K562 (cell line): ENCODE data around the gene PEX11B. TPM values are rescaled to one million over a fixed set of nuclear protein-coding genes. Genes with fewer than 3 reads are reported as not detected.

ENCODE experiments used
- BHLHE40 ChIP-seq: IDR thresholded peaks from 2 replicates; pipeline ENCODE4 v1.6.1; 2011; ENCODE audit warnings: low read length, improper control_type of control experiment
- CSDE1 ChIP-seq, 2 experiments: fragments of 450-650 bp; IDR thresholded peaks; 2 replicates each; pipeline ENCODE4 v1.6.1; 2016; ENCODE audit warnings: mild to moderate bottlenecking in 1 of 2
- DIDO1 ChIP-seq: fragments of 450-650 bp; IDR thresholded peaks from 2 replicates; pipeline ENCODE4 v1.6.1; 2016; ENCODE audit warnings: low read depth, missing biosample characterization, missing genetic modification characterization
- HDAC1 ChIP-seq, 2 experiments: fragments of 450-650 bp; IDR thresholded peaks; 2 replicates each; pipeline ENCODE4 v1.6.1; 2016 to 2017; ENCODE audit warnings: inconsistent platforms in 1 of 2, mild to moderate bottlenecking in 1 of 2, moderate library complexity in 1 of 2
- KAT2B ChIP-seq: IDR thresholded peaks from one replicate; pipeline ENCODE4 v1.6.1; 2012; ENCODE audit warnings: low read depth, mild to moderate bottlenecking, control low read depth, inconsistent platforms, low read length, moderate library complexity
- MBD2 ChIP-seq: sonication (generic); IDR thresholded peaks from 2 replicates; pipeline ENCODE4 v1.6.1; 2016; ENCODE audit warnings: low read depth, borderline replicate concordance
- NFATC3 ChIP-seq: fragments of 450-650 bp; IDR thresholded peaks from 2 replicates; pipeline ENCODE4 v1.6.1; 2017; ENCODE audit warnings: mild to moderate bottlenecking
- SP2 ChIP-seq: IDR thresholded peaks from 2 replicates; pipeline ENCODE4 v1.6.1; 2011; ENCODE audit warnings: mild to moderate bottlenecking, low read depth, low read length, moderate library complexity; ENCODE audit not compliant: poor library complexity, severe bottlenecking; ENCODE audit errors: extremely low read depth
- ZNF134 ChIP-seq: fragments of 250-450 bp; sonication (Bioruptor Pico); conservative IDR thresholded peaks from 2 replicates; pipeline ENCODE4 v1.4.0; 2020
- ZNF224 ChIP-seq: sonication (generic); formaldehyde crosslinking; IDR thresholded peaks from 2 replicates; pipeline ENCODE4 v1.8.0; 2022; ENCODE audit warnings: mild to moderate bottlenecking, missing genetic modification reagents
- ZNF699 ChIP-seq: fragments of 250-450 bp; sonication (Bioruptor Pico); IDR thresholded peaks from 2 replicates; pipeline ENCODE4 v1.8.0; 2021; ENCODE audit warnings: mild to moderate bottlenecking, moderate library complexity; ENCODE audit not compliant: insufficient replicate concordance
- ZSCAN29 ChIP-seq: fragments of 450-650 bp; IDR thresholded peaks from 2 replicates; pipeline ENCODE4 v1.6.1; 2017
- polyA plus RNA-seq, 8 experiments: library from polyadenylated mRNA; depleted of rRNA in 4 of 8; stranded (reverse) in 5 of 8; unstranded in 3 of 8; fragments of >200 nt; fragmentation: Nextera tagmentation in 2 of 8; fragmentation: Illumina TruSeq in 1 of 8; extraction: Ambion mirVana in 2 of 8; extraction: Trizol in 1 of 8; gene quantifications; 2 replicates each; pipeline versions ENCODE4 v1.2.1 to v1.2.3, GENCODE V29; 2011 to 2014; ENCODE audit warnings: inconsistent platforms in 1 of 8, missing spikeins in 1 of 8
- total RNA-seq, 7 experiments: library from RNA; depleted of rRNA in 6 of 7; stranded (reverse); fragments of >200 nt in 6 of 7; fragmentation: Illumina TruSeq in 2 of 7; extraction: Trizol in 2 of 7; gene quantifications; 2 replicates each; pipeline versions ENCODE4 v1.2.1 to v1.2.3, GENCODE V29; 2011 to 2021; ENCODE audit warnings: low replicate concordance in 1 of 7
- TF ChIP-seq, protein P1 (sequence below): fragments of 450-650 bp; IDR thresholded peaks from 2 replicates; pipeline ENCODE4 v1.6.1; 2014; ENCODE audit warnings: low read depth, mild to moderate bottlenecking, moderate library complexity, borderline replicate concordance
- TF ChIP-seq, protein P2 (sequence below): fragments of 450-650 bp; IDR thresholded peaks from 2 replicates; pipeline ENCODE4 v1.6.1; 2018; ENCODE audit warnings: mild to moderate bottlenecking, low read depth; ENCODE audit not compliant: partially characterized antibody
- TF ChIP-seq, protein P3 (sequence below): fragments of 200-800 bp; sonication (Bioruptor generic); IDR thresholded peaks from 2 replicates; pipeline ENCODE4 v1.6.1; 2017; ENCODE audit warnings: missing genetic modification characterization, missing compliant biosample characterization
- TF ChIP-seq, protein P4 (sequence below): sonication (generic); formaldehyde crosslinking; IDR thresholded peaks from 2 replicates; pipeline ENCODE4 v1.8.0; 2022; ENCODE audit warnings: mild to moderate bottlenecking, missing genetic modification reagents, borderline replicate concordance
- TF ChIP-seq, protein P5 (sequence below): fragments of 450-650 bp; IDR thresholded peaks from 2 replicates; pipeline ENCODE4 v1.6.1; 2016; ENCODE audit warnings: missing biosample characterization, missing genetic modification characterization

PEX11B gene
- total and polyA plus RNA-seq, 9 of the 15 experiments (the other 6 are each of a cell fraction or from before 2014, with no cell fraction given), result 13.2 to 60.0 (median 21.7) TPM

DNA sequence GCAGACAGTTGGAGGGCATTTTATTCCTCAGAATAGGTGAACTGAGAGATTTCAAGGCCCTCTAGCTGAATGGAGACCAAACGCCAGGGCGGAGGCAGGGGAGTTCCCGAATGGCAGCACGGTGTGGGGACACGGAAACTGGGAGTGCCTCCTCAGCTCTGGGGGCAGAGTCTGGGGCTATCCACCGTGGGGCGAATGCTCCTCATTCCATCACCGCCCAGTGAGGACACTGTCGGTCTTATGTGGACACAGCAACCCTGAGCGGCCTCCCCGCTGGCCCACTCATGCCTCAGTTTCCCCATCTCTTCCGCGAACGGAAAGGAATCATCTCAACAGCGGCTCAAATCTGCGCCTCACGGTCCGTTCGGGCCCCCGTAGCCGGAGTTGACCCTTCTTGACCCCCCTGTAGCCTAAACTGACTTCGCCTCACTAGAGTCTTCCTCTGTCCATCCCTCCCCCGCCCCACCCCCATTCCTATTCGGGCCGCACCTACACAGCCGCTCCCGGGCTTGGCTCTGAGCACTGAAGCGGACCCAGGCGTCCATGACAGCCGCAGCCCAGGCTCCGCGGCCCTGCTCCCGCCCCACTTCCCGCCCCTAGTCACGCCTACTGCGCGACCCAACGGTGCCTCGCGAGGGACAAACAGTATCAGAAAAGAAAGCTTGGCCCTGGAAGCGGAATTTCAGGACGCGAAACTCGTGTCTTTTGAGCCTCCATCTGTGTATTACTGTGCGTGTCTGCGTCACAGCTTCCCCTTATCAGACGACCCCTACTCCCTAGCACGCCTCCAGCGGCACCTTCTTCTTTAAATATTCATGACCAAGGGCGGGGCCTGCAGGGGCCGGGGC is at the start of gene PEX11B (continued):
- TF ChIP-seq, protein P1, sequence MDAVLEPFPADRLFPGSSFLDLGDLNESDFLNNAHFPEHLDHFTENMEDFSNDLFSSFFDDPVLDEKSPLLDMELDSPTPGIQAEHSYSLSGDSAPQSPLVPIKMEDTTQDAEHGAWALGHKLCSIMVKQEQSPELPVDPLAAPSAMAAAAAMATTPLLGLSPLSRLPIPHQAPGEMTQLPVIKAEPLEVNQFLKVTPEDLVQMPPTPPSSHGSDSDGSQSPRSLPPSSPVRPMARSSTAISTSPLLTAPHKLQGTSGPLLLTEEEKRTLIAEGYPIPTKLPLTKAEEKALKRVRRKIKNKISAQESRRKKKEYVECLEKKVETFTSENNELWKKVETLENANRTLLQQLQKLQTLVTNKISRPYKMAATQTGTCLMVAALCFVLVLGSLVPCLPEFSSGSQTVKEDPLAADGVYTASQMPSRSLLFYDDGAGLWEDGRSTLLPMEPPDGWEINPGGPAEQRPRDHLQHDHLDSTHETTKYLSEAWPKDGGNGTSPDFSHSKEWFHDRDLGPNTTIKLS, result no peak
- TF ChIP-seq, protein P2, sequence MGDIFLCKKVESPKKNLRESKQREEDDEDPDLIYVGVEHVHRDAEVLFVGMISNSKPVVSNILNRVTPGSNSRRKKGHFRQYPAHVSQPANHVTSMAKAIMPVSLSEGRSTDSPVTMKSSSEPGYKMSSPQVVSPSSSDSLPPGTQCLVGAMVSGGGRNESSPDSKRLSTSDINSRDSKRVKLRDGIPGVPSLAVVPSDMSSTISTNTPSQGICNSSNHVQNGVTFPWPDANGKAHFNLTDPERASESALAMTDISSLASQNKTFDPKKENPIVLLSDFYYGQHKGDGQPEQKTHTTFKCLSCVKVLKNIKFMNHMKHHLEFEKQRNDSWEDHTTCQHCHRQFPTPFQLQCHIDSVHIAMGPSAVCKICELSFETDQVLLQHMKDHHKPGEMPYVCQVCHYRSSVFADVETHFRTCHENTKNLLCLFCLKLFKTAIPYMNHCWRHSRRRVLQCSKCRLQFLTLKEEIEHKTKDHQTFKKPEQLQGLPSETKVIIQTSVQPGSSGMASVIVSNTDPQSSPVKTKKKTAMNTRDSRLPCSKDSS, result no peak
- TF ChIP-seq, protein P3, sequence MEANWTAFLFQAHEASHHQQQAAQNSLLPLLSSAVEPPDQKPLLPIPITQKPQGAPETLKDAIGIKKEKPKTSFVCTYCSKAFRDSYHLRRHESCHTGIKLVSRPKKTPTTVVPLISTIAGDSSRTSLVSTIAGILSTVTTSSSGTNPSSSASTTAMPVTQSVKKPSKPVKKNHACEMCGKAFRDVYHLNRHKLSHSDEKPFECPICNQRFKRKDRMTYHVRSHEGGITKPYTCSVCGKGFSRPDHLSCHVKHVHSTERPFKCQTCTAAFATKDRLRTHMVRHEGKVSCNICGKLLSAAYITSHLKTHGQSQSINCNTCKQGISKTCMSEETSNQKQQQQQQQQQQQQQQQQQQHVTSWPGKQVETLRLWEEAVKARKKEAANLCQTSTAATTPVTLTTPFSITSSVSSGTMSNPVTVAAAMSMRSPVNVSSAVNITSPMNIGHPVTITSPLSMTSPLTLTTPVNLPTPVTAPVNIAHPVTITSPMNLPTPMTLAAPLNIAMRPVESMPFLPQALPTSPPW (CRISPR knock-in tag), result peak; percentile 39; the same call in 1 of the 2 replicates
- TF ChIP-seq HDAC1 (IDR thresholded peaks at IDR 0.05) (peak in 1 of 2 experiments; percentile 71; a peak in 2 of 4 replicates), BHLHE40 (peak; percentile 70), ZSCAN29 (no peak), ZNF224 (CRISPR knock-in tag) (no peak), ZNF134 (CRISPR knock-in tag) (no peak), SP2 (no peak), ZNF699 (CRISPR knock-in tag) (no peak), MBD2 (0 out of 2 replicates have a peak, but pooled peaks have one; percentile 24), DIDO1 (tag) (peak; percentile 18; the same call in 1 of the 2 replicates), NFATC3 (no peak), KAT2B (no peak), CSDE1 (IDR thresholded peaks at IDR 0.05) (no peak)
- TF ChIP-seq, protein P4, sequence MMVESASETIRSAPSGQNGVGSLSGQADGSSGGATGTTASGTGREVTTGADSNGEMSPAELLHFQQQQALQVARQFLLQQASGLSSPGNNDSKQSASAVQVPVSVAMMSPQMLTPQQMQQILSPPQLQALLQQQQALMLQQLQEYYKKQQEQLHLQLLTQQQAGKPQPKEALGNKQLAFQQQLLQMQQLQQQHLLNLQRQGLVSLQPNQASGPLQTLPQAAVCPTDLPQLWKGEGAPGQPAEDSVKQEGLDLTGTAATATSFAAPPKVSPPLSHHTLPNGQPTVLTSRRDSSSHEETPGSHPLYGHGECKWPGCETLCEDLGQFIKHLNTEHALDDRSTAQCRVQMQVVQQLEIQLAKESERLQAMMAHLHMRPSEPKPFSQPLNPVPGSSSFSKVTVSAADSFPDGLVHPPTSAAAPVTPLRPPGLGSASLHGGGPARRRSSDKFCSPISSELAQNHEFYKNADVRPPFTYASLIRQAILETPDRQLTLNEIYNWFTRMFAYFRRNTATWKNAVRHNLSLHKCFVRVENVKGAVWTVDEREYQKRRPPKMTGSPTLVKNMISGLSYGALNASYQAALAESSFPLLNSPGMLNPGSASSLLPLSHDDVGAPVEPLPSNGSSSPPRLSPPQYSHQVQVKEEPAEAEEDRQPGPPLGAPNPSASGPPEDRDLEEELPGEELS (CRISPR knock-in tag), result no peak
- TF ChIP-seq, protein P5, sequence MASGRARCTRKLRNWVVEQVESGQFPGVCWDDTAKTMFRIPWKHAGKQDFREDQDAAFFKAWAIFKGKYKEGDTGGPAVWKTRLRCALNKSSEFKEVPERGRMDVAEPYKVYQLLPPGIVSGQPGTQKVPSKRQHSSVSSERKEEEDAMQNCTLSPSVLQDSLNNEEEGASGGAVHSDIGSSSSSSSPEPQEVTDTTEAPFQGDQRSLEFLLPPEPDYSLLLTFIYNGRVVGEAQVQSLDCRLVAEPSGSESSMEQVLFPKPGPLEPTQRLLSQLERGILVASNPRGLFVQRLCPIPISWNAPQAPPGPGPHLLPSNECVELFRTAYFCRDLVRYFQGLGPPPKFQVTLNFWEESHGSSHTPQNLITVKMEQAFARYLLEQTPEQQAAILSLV (tag), result no peak
